GM18519 (cell line): Measurements from ENCODE around the gene HSPA14.
A peak's percentile ranks its signal among the peaks of the same experiment; 100 is the strongest.
"Not testable (repeated sequence)": the region's sequence is repeated elsewhere in the genome, so short reads cannot be mapped to it uniquely, and the experiment has no call there.

ENCODE experiments used
- ATAC-seq: cut with Tn5 transposase; IDR thresholded peaks from one replicate; pipeline ENCODE4 v1.9.1; 2021; ENCODE audit warnings: mild to moderate bottlenecking, moderate library complexity; ENCODE audit not compliant: unreplicated experiment, low FRiP score

The HSPA14 gene

GRCh38 chr10:14837757-14838581 is at the start of gene HSPA14, which contains the start of the genes CDNF and MSANTD7:
TSS of gene HSPA14 (plus strand) at chr10:14838306. CDS start at chr10:14838403, 97 bp downstream.
TSS of gene CDNF (minus strand) at chr10:14838037. CDS start at chr10:14837946, 91 bp downstream.
TSS of gene MSANTD7 (plus strand) at chr10:14838306. CDS start at chr10:14842285, 3,979 bp downstream.
- ATAC-seq, result peak; percentile 90

- ATAC-seq, result no peak
Observed at GRCh38 chr10:14798636-14799035, 39.5 kb upstream of the HSPA14 start.

DNA sequence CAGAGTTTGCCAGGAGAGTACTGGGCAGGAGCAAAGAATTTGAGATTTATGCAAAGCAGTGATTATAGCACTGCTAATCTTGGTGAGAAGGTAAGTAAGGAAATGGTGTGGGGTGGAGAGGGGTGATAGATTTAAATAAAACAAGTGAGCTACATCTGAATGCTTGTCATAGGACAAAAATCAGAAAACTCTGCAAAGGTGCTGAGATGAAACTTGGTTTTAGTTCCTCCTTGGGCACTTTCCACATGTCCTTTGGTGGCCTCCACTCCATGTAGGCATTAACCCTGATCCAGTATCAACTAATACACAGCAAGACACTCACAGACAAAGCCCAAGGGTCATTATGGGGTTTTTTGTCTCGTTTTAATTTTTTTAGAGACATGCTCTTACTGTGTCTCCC is 37.7 kb upstream of the HSPA14 start:
- ATAC-seq, result no peak

DNA sequence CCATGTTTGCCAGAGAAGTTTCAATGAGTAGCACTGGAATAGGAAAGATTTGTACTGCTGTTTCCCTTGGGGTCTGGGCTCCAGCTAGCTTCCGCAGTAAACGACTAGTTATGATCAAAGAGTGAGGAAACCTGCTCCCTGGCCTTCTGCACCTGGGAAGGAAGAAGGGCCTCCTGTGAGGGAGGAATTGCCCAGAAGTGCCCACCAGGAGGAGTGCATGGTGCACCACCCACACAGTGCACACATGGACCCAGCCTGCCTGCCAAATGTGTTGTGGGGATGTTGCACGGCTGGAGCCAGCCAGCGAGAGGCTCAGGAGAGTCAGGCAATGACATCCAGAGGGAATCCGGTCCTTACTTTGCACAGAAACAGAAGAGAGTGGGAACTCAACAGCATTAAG is 36.4 kb upstream of the HSPA14 start:
- no peak for ATAC-seq

- ATAC-seq, result no peak
Observed at GRCh38 chr10:14803827-14804226, 34.3 kb upstream of the HSPA14 start.

DNA sequence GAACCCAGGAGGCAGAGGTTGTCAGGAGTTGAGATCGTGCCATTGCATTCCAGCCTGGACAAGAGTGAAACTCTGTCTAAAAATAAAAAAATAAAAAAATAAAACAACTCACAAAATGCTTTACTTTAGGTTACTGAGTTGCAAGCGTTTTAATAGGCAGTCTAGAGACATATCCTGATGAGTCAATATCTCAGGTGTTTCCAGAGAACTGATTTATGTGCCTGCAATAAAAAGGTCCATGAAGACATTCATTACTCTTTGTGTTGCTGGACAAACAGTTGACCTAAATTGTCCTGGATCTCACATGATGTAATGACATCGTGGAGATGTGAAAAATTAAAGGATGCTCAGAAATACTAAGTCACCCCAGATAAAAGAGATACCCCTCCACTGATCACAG is 31.8 kb upstream of the HSPA14 start:
- ATAC-seq, result no peak

GRCh38 chr10:14810969-14811953 is 26.8 kb upstream of the HSPA14 start:
- ATAC-seq, result no peak

DNA sequence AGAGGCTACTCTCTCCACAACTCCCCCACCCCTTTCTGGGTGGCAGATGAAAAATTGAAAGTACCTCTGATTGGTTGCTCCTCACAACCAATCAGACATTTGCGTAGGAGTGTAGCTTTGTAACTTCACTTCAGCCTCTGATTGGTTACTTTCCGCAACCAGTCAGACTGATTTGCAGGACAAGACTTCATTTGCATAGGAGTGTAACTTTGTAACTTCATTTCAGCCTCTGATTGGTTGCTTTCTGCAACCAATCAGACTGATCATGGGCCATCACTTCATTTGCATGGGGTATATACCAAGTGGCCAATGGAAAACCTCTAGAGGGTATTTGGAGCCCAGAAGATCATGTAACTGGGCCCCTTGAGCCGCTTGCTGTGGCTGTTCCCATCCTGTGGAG is 25.8 kb upstream of the HSPA14 start:
- no peak for ATAC-seq

- ATAC-seq, result no peak
Observed at GRCh38 chr10:14815681-14816080, 22.4 kb upstream of the HSPA14 start.

DNA sequence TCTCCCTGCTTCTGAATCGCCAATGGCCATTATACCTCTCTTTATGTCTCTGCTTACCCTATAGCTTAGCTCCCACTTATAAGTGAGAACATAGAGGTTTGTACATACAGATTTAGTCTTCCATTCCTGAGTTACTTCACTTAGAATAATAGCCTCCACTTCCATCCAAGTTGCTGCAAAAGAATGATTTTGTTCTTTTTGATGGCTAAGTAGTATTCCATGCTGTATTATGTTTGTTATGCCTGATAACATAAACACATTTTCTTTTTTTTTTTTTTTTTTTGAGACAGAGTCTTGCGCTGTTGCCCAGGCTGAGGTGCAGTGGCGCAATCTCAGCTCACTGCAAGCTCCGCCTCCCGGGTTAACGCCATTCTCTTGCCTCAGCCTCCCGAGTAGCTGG is 21.4 kb upstream of the HSPA14 start:
- not testable (repeated sequence) for ATAC-seq

GRCh38 chr10:14820010-14820774 is 17.9 kb upstream of the HSPA14 start:
- no peak for ATAC-seq

DNA sequence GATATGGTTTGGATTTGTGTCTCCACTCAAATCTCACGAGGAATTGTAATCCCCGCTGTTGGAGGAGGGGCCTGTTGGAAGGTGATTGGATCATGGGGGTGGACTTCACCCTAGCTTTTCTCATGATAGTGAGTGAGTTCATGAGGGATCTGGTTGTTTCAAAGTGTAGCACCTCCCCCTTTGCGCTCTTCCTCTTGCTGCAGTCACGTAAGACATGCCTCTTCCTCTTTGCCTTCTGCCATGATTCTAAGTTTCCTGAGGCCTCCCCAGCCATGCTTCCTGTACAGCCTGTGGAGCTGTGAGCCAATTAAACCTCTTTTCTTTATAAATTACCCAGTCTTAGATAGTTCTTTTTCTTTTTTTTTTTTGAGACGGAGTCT is 17.3 kb upstream of the HSPA14 start:
- no peak for ATAC-seq

DNA sequence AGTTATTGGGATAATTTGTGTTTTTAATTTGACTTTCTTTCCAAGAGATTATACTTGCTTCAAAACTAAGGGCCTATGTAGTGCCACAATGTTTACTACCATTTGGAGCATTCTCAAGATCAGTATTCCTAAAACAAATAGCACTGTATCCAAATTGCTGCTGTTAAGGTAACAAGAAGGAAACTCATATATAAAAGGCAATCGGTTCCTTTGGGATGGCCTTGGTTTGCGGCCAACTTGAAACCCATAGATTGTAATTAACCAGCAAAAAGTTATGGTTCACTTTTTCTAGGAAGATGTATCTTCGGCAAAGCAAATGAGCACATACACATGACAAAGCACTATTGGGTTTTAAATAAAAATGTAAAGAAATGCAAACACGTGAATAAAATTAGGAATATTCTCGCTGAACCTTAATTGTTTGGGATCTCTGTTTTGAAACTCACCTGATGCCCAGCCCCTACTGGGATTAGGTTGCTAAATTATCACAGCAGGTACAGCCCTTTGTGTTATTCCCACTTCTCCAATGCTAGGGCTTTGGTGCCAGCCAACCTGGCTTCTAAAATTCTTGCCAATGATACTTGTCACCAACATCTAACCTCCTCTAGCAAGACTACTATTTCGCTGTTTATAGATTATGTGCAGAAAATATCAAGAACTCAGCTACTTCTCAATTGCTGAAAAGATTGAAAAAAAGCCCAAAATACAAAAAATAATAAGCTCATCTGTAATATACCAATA is 16.3 kb upstream of the HSPA14 start:
- ATAC-seq, result no peak

- no peak for ATAC-seq
Observed at GRCh38 chr10:14822879-14823755, 15.0 kb upstream of the HSPA14 start.

- no peak for ATAC-seq
Observed at GRCh38 chr10:14823966-14824365, 14.1 kb upstream of the HSPA14 start.

DNA sequence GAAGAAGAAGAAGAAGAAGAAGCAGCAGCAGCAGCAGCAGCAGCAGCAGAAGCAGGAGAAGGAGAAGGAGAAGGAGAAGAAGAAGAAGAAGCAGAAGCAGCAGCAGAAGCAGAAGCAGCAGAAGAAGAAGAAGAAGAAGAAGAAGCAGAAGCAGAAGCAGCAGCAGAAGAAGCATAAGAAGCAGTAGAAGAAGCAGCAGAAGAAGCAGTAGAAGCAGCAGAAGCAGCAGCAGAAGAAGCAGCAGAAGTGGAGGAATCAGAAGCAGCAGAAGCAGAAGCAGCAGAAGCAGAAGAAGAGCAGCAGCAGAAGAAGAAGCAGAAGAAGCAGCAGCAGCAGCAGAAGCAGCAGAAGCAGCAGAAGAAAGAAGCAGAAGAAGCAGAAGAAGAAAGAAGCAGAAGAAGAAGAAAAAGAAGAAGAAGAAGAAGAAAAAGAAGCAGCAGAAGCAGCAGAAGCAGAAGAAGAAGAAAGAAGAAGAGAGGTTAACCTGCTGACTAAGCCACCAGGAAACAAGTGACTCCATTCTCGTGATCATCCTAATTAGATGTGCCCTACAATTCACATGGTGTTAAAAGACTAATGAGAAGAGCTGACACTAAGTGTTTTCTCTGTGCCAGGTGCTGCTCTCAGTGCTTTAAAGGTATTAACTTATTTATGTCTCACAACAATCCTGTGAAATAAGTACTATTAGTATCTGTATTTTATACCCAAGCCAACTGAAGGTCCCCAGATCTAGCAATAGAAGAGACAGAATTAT is 11.9 kb upstream of the HSPA14 start:
- no peak for ATAC-seq

DNA sequence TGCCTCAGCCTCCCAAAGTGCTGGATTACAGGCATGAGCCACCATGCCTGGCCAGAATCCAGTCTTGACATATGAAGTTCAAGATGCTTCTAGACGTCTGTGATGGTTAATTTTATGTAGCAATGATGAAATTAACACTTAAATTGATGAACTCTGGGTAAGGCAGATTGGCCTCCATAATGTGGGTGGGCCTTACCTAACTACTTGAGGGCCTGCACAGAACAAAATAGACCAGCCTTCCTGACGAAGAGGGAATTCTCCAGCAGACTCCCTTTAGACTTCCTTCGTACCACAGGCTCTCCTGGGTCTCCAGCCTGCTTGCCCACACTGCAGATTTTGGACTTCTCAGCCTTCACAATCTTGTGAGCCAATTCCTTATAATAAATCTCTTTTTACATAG is 5.0 kb upstream of the HSPA14 start:
- ATAC-seq, result no peak

DNA sequence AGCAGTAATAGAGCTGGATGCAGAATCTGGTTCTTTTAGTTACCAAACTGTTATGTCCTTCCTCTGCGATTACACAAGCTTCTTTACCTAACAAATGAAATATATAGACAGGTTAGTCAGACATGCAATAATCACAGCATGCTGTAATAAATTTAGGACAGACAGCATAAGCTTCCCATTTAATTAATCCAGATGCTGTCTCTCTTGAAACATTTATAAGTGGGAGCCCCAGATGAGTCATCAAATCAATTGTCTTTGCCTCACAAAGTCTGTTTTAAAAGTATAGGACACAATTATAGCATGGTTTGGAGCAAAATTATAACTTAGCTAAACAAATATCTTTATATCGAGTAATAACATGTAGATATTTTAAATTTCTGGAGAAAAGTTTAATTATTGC is 1.9 kb upstream of the HSPA14 start:
- no peak for ATAC-seq
